Stimulated activated naive CD8-positive, alpha-beta T cell treated with anti-CD3 and anti-CD28 coated beads, Interleukin-15, amount 100 ng/mL, for 72 hours (primary cell): ENCODE data around the gene RBM8A.

Experiments used
- ATAC-seq: fragments of 150-1000 bp; cut with Tn5 transposase; 2 replicates; pipeline ENCODE4 v1.10.0; 2021; ENCODE audit warnings: mild to moderate bottlenecking, moderate library complexity
- DNase-seq, 2 donors: peaks; one replicate each; pipeline ENCODE4 v3.0.0; 2021 to 2022
- H3K27ac Mint-ChIP-seq, 2 donors: one replicate each; pipeline ENCODE4 v1.8.0; 2022; ENCODE audit warnings: mild to moderate bottlenecking in 2 of 2, mixed read lengths in 2 of 2, moderate library complexity in 2 of 2
- H3K27me3 Mint-ChIP-seq: one replicate; pipeline ENCODE4 v1.8.0; 2022; ENCODE audit warnings: mixed read lengths
- H3K4me1 Mint-ChIP-seq: one replicate; pipeline ENCODE4 v1.8.0; 2022; ENCODE audit warnings: mild to moderate bottlenecking, mixed read lengths
- H3K4me3 Mint-ChIP-seq, 2 donors: one replicate each; pipeline ENCODE4 v1.8.0; 2022; ENCODE audit warnings: mild to moderate bottlenecking in 2 of 2, mixed read lengths in 2 of 2, moderate library complexity in 1 of 2
- H3K9me3 Mint-ChIP-seq, 2 donors: one replicate each; pipeline ENCODE4 v1.8.0; 2022; ENCODE audit warnings: mixed read lengths in 2 of 2

The RBM8A gene

DNA sequence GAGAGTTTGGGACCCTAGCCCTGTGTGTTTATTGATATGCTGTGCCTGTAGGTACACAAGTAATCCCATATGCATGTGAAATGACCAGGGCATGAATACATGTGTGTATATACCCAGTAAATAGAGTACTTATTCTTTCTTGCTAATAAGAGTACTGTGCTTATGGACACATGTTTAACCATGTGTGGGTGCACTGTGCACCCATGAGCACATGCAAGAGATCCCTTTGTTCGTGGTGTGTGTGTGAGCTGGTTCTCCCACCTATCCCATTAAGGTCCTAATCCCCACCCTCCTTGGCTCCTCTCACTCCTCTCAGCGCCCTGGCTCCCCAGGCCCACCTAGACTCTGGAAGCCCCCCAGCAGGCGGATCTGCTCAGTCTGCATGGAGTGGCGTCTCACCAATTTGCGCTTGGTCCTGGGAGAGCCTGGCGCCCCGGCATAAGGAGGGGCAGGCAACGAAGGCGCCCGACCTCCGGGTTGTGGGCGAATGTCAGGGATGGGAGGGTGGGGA lies 32.7 kb upstream of the RBM8A start:
- no peak for DNase-seq
- H3K27ac Mint-ChIP-seq: no peak overlapping the region
- H3K4me3 Mint-ChIP-seq: peak overlapping the region; percentile 88 to 91
- H3K4me1 Mint-ChIP-seq: peaks cover 63% of the 10 kb centered on the region
- no peak for ATAC-seq
- no peaks in the 10 kb centered on the region for H3K27me3 Mint-ChIP-seq
- H3K9me3 Mint-ChIP-seq: no peaks in the 10 kb centered on the region

- H3K9me3 Mint-ChIP-seq: no peaks in the 10 kb centered on the region
- peak overlapping the region; percentile 3 to 29 for H3K4me3 Mint-ChIP-seq
- no peak overlapping the region for H3K27ac Mint-ChIP-seq
- DNase-seq (no peak), ATAC-seq (no peak)
- no peaks in the 10 kb centered on the region for H3K27me3 Mint-ChIP-seq
- peaks cover 69% of the 10 kb centered on the region for H3K4me1 Mint-ChIP-seq
Measured at GRCh38 chr1:145959333-145959732, 32.0 kb upstream of the RBM8A start.

DNA sequence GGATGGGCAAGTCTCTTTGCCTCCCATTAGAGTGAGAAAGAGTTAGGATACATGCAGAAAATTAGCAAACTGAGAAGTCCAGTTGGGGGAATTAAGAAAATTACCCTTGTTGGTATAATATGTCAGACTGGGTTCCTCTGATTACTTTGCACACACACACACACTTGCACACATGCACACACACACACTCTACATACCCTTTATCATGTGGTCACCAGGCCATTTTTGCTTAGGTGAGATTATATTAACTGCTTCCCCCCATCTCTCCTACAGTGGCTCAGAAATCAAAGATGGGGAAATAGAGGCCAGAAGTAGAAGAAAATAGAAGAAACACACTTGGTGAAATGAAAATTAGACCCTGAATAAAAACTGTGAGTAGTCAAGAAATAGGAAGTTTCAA lies 31.4 kb upstream of the RBM8A start:
- Mint-ChIP-seq H3K4me3 (peak overlapping the region in 1 of 2 donors; percentile 24), H3K27ac (no peak overlapping the region), H3K4me1 (peaks cover 70% of the 10 kb centered on the region), H3K27me3 (no peaks in the 10 kb centered on the region), H3K9me3 (no peaks in the 10 kb centered on the region)
- no peak for DNase-seq
- ATAC-seq: no peak

GRCh38 chr1:145957443-145958319 lies 30.4 kb upstream of the RBM8A start, which contains the start of gene LIX1L:
Gene LIX1L, minus strand, starts transcription at chr1:145958017. Its CDS starts 90 bp downstream, at chr1:145957927.
- ATAC-seq (peak; percentile 91), DNase-seq (peak; percentile 95 to 96)
- peak within 1 kb of the TSS; percentile 90 to 94 for H3K27ac Mint-ChIP-seq
- peaks cover 64% of the 10 kb centered on the region for H3K4me1 Mint-ChIP-seq
- H3K27me3 Mint-ChIP-seq: no peaks in the 10 kb centered on the region
- peak within 1 kb of the TSS; percentile 85 to 94 for H3K4me3 Mint-ChIP-seq
- no peaks in the 10 kb centered on the region for H3K9me3 Mint-ChIP-seq

- ATAC-seq: no peak
- H3K9me3 Mint-ChIP-seq: no peaks in the 10 kb centered on the region
- no peak for DNase-seq
- peak overlapping the region; percentile 85 to 94 for H3K4me3 Mint-ChIP-seq
- H3K27ac Mint-ChIP-seq: peak overlapping the region; percentile 90 to 94
- peaks cover 66% of the 10 kb centered on the region for H3K4me1 Mint-ChIP-seq
- H3K27me3 Mint-ChIP-seq: no peaks in the 10 kb centered on the region
Measured at GRCh38 chr1:145956781-145957442, 29.6 kb upstream of the RBM8A start.

GRCh38 chr1:145956361-145956760 lies 29.1 kb upstream of the RBM8A start:
- peak overlapping the region in 1 of 2 donors; percentile 94 for H3K27ac Mint-ChIP-seq

GRCh38 chr1:145955436-145955835 lies 28.2 kb upstream of the RBM8A start:
- DNase-seq (no peak), ATAC-seq (no peak)
- Mint-ChIP-seq H3K9me3 (no peaks in the 10 kb centered on the region), H3K27me3 (no peaks in the 10 kb centered on the region), H3K4me3 (peak overlapping the region; percentile 15 to 37), H3K4me1 (peaks cover 74% of the 10 kb centered on the region), H3K27ac (peak overlapping the region in 1 of 2 donors; percentile 47)

More at GRCh38 chr1:145956361-145956760, 29.1 kb upstream of the RBM8A start:
- DNase-seq: no peak
- no peak for ATAC-seq
- Mint-ChIP-seq H3K9me3 (no peaks in the 10 kb centered on the region), H3K4me1 (peaks cover 71% of the 10 kb centered on the region), H3K27me3 (no peaks in the 10 kb centered on the region), H3K4me3 (peak overlapping the region; percentile 85 to 94)

DNA sequence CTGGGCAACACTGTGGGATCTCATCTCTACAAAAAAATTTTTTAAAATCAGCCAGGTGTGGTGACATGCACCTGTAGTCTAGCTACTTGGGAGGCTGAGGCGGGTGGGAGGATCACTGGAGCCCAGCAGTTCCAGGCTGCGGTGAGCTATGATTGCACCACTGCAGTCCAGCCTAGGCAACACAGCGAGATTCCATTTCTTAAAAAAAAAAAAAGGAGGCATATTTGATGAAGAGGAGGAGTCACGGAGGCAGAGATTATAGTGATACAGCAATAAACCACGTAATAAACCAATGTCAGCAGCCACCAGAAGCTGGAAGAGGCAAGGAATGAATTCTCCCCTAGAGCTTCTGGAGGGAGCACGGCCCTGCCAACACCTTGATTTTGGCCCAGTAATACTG lies 26.6 kb upstream of the RBM8A start:
- ATAC-seq (no peak), DNase-seq (no peak)
- Mint-ChIP-seq H3K4me3 (no peak overlapping the region), H3K27ac (no peak overlapping the region), H3K9me3 (no peaks in the 10 kb centered on the region), H3K27me3 (no peaks in the 10 kb centered on the region), H3K4me1 (peaks cover 72% of the 10 kb centered on the region)

GRCh38 chr1:145952903-145953302 lies 25.6 kb upstream of the RBM8A start:
- DNase-seq (no peak), ATAC-seq (no peak)
- Mint-ChIP-seq H3K4me1 (peaks cover 63% of the 10 kb centered on the region), H3K4me3 (no peak overlapping the region), H3K9me3 (no peaks in the 10 kb centered on the region), H3K27me3 (no peaks in the 10 kb centered on the region), H3K27ac (no peak overlapping the region)

DNA sequence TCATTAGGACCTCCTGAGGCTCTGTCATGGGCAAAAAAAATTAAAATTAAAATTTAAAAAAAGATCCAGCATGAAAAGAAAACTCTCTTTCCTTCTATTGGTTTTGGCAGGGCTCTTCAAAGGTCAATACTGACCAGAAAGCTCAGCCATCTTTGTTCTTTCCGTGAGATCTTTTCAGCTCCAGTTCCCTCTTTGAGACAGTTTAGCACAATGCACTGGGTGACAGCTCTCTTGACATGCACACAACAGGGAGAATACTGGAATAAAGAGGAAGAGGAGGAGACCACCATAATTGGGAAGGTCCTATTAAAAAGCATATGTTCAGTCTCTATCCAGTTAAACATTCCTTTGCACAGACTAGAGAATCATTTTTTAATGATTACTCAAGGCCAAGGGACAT lies 24.2 kb upstream of the RBM8A start:
- Mint-ChIP-seq H3K27me3 (no peaks in the 10 kb centered on the region), H3K4me1 (peaks cover 62% of the 10 kb centered on the region), H3K4me3 (no peak overlapping the region), H3K27ac (no peak overlapping the region), H3K9me3 (no peaks in the 10 kb centered on the region)
- ATAC-seq (no peak), DNase-seq (no peak)

DNA sequence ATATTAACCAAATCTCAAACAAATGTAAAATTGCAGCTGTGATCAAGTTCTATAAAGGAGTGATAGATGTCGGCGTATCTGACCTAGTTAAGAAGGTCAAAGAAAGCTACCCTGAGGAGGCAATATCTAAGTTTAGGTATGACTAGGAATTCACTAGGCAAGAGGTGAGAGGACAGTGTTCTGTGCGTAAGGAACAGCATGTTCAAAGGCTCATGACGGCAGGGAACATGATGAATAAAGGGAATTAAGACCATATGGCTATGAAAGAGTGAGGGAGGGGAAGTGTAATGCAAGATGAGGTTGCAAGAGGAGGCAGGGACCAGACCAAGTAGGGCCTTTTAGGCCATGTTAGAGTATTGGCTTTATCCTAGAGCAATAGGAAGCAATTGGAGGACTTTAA lies 21.9 kb upstream of the RBM8A start:
- no peak overlapping the region for H3K4me3 Mint-ChIP-seq
- H3K9me3 Mint-ChIP-seq: no peaks in the 10 kb centered on the region
- no peak overlapping the region for H3K27ac Mint-ChIP-seq
- no peak for ATAC-seq
- no peaks in the 10 kb centered on the region for H3K27me3 Mint-ChIP-seq
- H3K4me1 Mint-ChIP-seq: peaks cover 40% of the 10 kb centered on the region
- DNase-seq: no peak

- no peak overlapping the region for H3K27ac Mint-ChIP-seq
- no peaks in the 10 kb centered on the region for H3K9me3 Mint-ChIP-seq
- ATAC-seq: no peak
- H3K4me1 Mint-ChIP-seq: peaks cover 31% of the 10 kb centered on the region
- no peak for DNase-seq
- H3K27me3 Mint-ChIP-seq: no peaks in the 10 kb centered on the region
- H3K4me3 Mint-ChIP-seq: no peak overlapping the region
Measured at GRCh38 chr1:145947551-145947950, 20.3 kb upstream of the RBM8A start.

DNA sequence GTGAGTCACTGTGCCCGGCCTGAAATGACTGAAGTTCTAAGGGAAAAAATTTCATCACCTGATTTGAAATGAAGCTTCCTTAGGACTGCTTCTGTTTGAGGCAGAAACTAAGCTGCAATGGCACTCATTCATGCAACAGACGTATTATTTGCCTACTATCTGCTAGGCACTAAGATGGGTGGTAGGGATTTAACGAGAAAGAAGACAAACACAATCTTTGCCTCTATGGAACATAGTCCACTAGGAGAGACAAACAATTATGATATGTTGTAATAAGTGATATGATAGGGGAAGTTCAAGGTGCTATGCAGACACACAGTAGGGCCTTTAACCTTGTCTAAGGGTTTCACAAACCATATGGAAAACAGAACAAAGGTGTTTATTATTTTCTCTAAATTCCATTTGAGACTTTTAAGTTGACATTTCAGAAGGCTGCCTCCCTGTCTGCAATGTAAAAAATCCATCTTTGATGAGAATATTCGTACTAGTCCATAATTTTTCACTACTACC lies 19.2 kb upstream of the RBM8A start:
- Mint-ChIP-seq H3K9me3 (no peaks in the 10 kb centered on the region), H3K4me1 (peaks cover 24% of the 10 kb centered on the region), H3K4me3 (no peak overlapping the region), H3K27ac (no peak overlapping the region), H3K27me3 (no peaks in the 10 kb centered on the region)
- ATAC-seq (no peak), DNase-seq (no peak)

DNA sequence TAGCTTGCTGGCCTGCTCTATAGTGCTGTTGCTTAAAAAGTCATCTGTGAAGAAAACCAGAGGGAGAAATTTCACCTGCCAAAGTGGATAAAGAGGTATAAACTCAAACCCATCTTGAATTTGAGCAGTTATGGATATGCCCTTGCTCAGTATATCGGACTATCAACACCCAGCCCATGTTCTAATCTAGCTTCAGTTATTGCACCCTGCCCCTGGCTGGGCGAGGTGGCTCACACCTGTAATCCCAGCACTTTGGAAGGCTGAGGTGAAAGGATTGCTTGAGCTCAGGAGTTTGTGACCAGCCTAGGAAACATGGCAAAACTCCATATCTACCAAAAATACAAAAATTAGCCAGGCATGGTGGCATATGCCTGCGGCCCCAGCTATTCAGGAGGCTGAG lies 17.2 kb upstream of the RBM8A start:
- DNase-seq (no peak), ATAC-seq (no peak)
- Mint-ChIP-seq H3K4me1 (peaks cover 6% of the 10 kb centered on the region), H3K4me3 (no peak overlapping the region), H3K27ac (no peak overlapping the region), H3K9me3 (no peaks in the 10 kb centered on the region), H3K27me3 (no peaks in the 10 kb centered on the region)

- no peak overlapping the region for H3K4me3 Mint-ChIP-seq
- no peak for ATAC-seq
- H3K27ac Mint-ChIP-seq: peak overlapping the region in 1 of 2 donors; percentile 19
- no peak for DNase-seq
- H3K9me3 Mint-ChIP-seq: no peaks in the 10 kb centered on the region
- no peaks in the 10 kb centered on the region for H3K27me3 Mint-ChIP-seq
- no peaks in the 10 kb centered on the region for H3K4me1 Mint-ChIP-seq
Measured at GRCh38 chr1:145942871-145943270, 15.6 kb upstream of the RBM8A start.

- Mint-ChIP-seq H3K4me3 (no peak overlapping the region), H3K27ac (no peak overlapping the region), H3K27me3 (no peaks in the 10 kb centered on the region), H3K4me1 (no peaks in the 10 kb centered on the region), H3K9me3 (no peaks in the 10 kb centered on the region)
- no peak for DNase-seq
- no peak for ATAC-seq
Measured at GRCh38 chr1:145942405-145942804, 15.1 kb upstream of the RBM8A start.
